ENCODE measurements around the gene CNPY1. TPM values are rescaled to one million over a fixed set of nuclear protein-coding genes. Genes with fewer than 3 reads are reported as not detected.

The CNPY1 gene
- total and polyA plus RNA-seq, 9 of the 15 experiments (the other 6 are each of a cell fraction or from before 2014, with no cell fraction given): not detected

GRCh38 chr7:155521007-155521742 lies 25.2 kb downstream of the CNPY1 start:
- no peak overlapping the region for H3K4me3 ChIP-seq
- no peaks in the 10 kb centered on the region for H3K9me3 ChIP-seq (replicated peaks; ENCODE audit: control insufficient read depth, insufficient read depth, low read depth, low read length)
- no peaks in the 10 kb centered on the region for H3K4me1 ChIP-seq (replicated peaks in 1 of 2; ENCODE audit: control insufficient read depth in 2 of 2, insufficient read depth in 2 of 2, low read length in 2 of 2)
- ATAC-seq (no peak), FAIRE-seq (no peak), DNase-seq (ENCODE audit: extremely low read depth in 1 of 4, low spot score in 3 of 4) (no peak)
- intact Hi-C loops (cut with micrococcal nuclease): no loop called here
- no peaks in the 10 kb centered on the region for H3K79me2 ChIP-seq (ENCODE audit: control insufficient read depth, insufficient read depth, low read length)
- in situ Hi-C loops (cut with MboI): no loop called here
- H3K4me2 ChIP-seq (ENCODE audit: insufficient read depth, low read length): no peak overlapping the region
- H4K20me1 ChIP-seq (replicated peaks; ENCODE audit: control insufficient read depth, insufficient read depth, low read length): peaks cover 9% of the 10 kb centered on the region; the same call in 1 of the 2 replicates
- H3K27ac ChIP-seq (ENCODE audit: extremely low read depth, low read depth, low read length): no peak overlapping the region
- CTCF ChIA-PET (ENCODE audit: low intra/inter-chr PET ratio): no interaction called here
- POLR2A ChIA-PET: interaction anchor here (0.6 to 3.0 kb wide), 5 partner anchors 8 to 1350 kb away, joined by 3 to 8 read pairs (median 3); no protein-coding TSS in a partner anchor
- H2AFZ ChIP-seq (ENCODE audit: low read depth, low read length): no peak overlapping the region
- H3K27me3 ChIP-seq (ENCODE audit: control insufficient read depth in 2 of 2, insufficient read depth in 2 of 2, low read length in 2 of 2): peaks cover 66 to 80% of the 10 kb centered on the region in 2 experiments
- H3K36me3 ChIP-seq (ENCODE audit: control insufficient read depth, insufficient read depth, low read length): no peaks in the 10 kb centered on the region
- no peak overlapping the region for H3K9ac ChIP-seq (ENCODE audit: insufficient read depth in 1 of 2, low read depth in 2 of 2, low read length in 2 of 2)
- H3K9me1 ChIP-seq (ENCODE audit: control insufficient read depth, insufficient read depth, low read length): no peaks in the 10 kb centered on the region
- no TSS peak for BruUV-seq (replicated peaks)
- WGBS (ENCODE audit: insufficient coverage, low coverage, missing lambda C conversion rate): under 1% methylated on average over 14 of the region's 14 CpGs
- TF ChIP-seq CUX1 (CRISPR knock-in tag; IDR thresholded peaks at IDR 0.05) (no peak), NONO (IDR thresholded peaks at IDR 0.05; ENCODE audit: low read depth in 2 of 2, low read length in 1 of 2) (0 out of 4 replicates have a peak, but pooled peaks of 1 of the 2 experiments have one; percentile 62), BHLHE40 (IDR thresholded peaks at IDR 0.05; ENCODE audit: low read length) (no peak), ZC3H4 (CRISPR knock-in tag; IDR thresholded peaks at IDR 0.05; ENCODE audit: borderline replicate concordance) (no peak), POU5F1 (IDR thresholded peaks at IDR 0.05; ENCODE audit: borderline replicate concordance, low read depth, low read length, partially characterized antibody) (no peak), ATF7 (IDR thresholded peaks at IDR 0.05) (peak; percentile 86), TCF7L2 (IDR thresholded peaks at IDR 0.05; ENCODE audit: low read depth, low read length) (0 out of 2 replicates have a peak, but pooled peaks have one; percentile 41), FOXK2 (conservative IDR thresholded peaks at IDR 0.05 in 1 of 2, IDR thresholded peaks at IDR 0.05 in 1 of 2; ENCODE audit: low read depth in 2 of 2) (peak in 1 of 2 experiments; percentile 68; a peak in 2 of 4 replicates), PRDM10 (IDR thresholded peaks at IDR 0.05; ENCODE audit: partially characterized antibody) (peak; percentile 96), SRSF9 (IDR thresholded peaks at IDR 0.05; ENCODE audit: borderline replicate concordance, low read depth, low read length) (no peak), L3MBTL2 (IDR thresholded peaks at IDR 0.05) (peak; percentile 40; the same call in 1 of the 2 replicates)

Measured in K562 (cell line).